ENCODE data around the gene CLEC2D.
A peak's percentile ranks its signal among the peaks of the same experiment; 100 is the strongest.
"Not testable (repeated sequence)": the region's sequence is repeated elsewhere in the genome, so short reads cannot be mapped to it uniquely, and the experiment has no call there.

Gene CLEC2D, protein sequence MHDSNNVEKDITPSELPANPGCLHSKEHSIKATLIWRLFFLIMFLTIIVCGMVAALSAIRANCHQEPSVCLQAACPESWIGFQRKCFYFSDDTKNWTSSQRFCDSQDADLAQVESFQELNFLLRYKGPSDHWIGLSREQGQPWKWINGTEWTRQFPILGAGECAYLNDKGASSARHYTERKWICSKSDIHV

DNA sequence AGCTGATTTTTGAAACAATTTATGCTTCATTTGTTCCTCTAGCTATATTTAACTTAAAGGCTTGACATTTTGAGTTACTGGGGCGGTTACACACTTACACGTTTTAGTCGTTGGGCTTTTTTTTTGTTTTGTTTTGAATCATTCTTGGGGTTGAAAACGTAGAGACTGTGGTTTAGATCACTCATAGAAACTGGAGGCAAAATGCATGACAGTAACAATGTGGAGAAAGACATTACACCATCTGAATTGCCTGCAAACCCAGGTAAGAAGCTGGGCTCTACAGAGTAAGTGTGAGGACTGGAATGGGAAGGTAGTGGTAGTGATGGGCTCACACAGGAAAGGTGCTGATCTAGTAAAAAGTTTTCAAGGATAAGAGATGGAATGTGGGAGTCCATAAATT is at the start of gene CLEC2D:
CLEC2D (plus strand) TSS at position 180 of the 400 bp plus-strand sequence; CDS start at position 202, 22 bp downstream.
- no peak for DNase-seq

DNA sequence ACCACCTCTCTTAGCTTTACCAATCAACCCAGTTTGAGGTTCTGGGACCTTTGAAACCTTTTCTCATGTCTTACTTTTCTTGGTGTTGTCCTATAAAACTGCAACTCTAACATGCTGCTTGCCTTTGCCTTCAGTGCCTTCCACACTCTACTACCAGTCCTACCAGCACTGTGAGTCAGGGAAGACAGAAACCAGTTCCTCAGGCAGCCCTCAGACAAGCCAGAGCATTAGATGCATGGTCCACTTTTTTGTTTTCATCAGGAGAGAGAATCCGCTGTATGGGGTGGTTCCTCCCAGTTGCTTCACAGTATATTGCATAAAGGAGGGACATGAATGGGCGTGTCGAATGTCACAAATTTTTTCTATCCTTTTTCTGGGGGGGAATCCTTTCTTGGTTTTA is 44.5 kb upstream of the CLEC2D start:
- DNase-seq: no peak

DNA sequence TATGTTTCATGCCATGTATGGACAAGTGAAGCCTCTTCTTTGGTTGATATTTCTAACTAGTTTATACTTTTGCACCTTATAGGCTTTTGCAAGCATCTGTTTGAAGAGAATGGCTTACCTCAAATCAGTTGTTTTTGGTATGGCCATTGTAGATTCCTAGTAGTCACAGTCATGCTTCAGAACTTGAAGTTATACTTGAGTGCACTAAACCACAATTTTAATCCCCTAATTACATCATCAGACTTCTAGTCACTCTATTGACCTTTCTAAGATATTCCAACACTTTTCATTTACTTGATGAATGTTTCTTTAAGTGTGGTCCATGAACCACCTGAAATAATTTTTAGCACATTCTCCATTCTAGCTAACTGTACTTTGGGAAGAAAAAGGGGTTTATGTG is 43.2 kb upstream of the CLEC2D start:
- DNase-seq: no peak

DNA sequence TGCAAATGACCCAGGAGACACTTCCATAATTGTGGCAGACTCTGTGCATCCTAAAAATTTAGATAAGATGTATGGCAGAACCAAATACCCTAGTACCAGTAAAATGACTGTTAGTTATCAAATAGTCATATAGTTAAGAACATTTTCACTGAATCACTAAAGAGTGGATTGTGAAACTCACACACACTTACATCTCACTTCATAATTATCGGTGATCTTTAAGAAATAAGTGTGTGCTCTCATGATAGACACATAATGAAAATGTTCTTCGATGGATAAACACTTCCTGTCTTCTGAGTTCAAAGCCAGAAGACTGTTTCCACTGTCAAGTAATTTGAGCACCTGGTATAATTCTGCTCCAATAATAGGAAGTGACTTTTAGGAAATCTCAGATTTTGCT is 42.7 kb upstream of the CLEC2D start:
- DNase-seq: no peak

DNA sequence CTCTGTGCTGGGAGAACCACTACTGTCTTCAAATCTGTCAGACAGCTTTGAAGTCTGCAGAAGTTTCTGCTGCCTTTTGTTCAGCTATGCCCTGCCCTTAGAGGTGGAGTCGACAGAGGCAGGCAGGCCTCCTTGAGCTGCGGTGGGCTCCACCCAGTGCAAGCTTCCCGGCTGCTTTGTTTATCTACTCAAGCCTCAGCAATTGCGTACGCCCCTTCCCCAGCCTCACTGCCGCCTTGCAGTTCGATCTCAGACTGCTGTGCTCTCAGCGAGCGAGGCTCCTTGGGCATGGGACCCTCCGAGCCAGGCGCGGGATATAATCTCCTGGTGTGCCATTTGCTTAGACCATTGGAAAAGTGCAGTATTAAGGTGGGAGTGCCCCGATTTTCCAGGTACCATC is 36.7 kb upstream of the CLEC2D start:
- DNase-seq: no peak

DNA sequence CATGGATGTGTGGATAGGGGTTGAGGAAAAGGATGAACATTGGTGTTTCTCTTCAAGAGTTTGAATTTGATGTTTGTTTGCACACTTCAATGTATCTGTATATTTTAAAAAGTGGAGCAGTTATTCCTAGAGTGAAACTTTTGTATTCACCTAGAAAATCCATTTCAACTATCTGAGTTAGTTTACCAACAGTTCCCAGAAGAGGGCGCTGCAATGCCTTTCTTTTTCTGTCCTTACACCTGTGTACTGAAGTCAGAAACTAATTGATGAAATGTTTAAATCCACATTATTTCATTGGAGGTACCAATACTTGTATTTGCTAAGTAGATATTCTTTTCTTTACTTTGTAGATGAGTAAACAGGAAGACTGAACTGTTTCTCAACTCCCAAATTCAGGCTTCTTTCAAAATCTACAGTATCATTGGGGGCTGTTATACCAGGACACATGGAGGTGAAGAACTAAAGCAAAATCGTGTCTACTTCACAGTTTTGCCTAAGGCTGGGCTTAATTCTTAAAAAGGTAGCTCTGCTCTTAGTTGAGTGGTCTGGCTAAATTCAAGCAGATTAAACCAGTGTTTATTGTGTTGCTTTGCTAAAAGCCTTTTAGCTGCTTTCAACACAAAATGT is 35.2 kb upstream of the CLEC2D start:
- DNase-seq: no peak

DNA sequence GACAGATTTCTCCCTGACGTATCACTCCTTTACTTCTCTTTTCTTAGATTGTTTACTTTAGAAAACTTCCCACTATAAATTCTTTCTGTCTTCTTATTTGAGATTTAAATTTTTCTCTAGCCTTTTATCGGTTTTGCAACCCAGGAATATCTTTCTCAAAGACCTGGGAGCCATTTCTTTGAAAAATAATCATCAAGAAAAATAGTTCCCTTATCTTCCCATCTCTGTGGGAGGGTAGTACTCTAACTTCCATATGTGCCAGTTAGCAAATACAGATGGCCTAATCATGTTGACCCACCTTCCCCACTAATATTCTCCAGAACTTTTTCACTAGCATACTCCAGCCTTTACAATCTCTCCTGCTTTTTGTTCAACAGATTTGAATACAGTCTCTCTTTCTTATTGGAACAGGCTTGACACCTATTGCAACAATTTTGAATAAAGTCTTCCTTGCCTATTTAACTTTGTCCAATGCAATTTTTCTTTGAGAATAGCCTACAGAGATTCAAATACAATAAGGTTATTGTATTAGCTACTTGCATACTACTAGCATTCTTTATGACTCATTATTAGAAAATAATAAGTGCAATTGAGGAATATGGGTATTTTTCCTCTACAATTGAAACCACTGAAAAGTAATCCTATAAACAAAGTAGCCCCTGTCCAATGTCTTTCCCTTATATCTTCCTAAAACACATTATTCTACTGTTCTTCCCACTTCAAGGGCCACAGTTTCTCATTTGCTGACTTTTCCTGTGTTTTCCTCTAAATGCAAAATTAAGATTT is 34.4 kb upstream of the CLEC2D start:
- DNase-seq: no peak

DNA sequence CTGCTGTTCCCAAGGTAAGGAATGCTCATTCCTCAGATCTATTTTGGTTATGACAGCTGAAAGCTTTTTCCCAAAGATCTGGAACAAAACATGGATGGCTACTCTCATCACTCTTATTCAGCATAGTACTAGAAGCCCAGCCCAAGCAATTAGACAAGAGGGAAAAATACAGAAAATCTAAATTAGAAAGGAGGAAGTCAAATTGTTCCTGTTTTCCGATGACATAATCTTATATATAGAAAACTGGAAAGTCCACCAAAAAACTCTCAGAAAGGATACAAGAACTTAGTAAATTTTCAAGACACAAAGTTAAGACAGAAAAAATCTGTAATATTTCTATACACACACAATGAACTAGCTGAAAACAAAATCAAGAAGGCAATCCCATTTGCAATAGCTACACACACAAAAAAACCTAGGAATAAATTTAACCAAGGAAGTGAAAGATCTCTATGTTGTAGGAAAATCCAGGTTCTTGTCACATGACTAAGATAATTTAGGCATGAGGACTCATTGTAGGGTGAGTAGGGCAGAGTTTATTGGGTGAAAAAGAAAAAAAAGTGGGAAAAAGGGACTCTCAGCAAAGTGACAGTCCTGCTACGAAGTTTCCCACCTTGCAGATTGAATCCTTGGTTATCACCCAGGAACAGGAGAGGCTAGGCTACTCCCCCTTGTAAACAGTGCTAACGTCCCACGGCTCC is 33.2 kb upstream of the CLEC2D start:
- DNase-seq: no peak

DNA sequence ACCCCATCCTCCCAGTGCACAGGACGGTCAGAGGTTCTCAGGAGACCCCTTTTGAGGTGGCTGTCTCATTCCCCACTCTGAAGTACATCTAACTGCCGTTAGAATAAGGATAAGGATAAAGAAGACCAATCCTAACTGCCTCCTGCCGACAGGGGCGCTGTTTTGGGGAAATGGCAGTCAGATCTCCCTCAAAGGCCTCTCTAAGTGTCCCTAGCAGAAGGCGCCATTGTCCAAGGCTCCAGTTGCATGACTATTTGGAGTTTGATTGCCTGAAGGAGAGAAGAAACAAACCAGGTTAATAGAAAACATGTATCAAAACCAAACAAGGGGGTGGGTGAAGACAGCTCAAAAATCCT is 32.7 kb upstream of the CLEC2D start:
- DNase-seq: no peak

DNA sequence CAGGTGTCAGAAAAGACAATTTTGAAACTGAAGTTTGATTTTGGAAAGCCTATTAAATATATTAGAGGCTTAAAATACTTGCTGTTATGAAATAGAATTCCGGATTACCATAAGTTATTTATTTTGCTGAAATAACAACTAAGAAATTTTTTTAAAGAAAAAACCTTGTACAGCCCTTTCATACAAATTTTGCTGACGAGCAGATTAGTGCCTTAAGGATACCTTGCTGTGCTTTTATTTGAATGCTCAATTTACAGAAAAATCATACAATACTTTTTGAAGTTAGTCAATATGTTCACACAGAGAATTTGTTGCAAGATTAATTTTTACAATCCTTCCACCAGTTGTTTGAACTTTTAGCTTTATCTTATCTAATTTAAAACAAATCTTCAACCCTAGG is 29.5 kb upstream of the CLEC2D start:
- DNase-seq: no peak

DNA sequence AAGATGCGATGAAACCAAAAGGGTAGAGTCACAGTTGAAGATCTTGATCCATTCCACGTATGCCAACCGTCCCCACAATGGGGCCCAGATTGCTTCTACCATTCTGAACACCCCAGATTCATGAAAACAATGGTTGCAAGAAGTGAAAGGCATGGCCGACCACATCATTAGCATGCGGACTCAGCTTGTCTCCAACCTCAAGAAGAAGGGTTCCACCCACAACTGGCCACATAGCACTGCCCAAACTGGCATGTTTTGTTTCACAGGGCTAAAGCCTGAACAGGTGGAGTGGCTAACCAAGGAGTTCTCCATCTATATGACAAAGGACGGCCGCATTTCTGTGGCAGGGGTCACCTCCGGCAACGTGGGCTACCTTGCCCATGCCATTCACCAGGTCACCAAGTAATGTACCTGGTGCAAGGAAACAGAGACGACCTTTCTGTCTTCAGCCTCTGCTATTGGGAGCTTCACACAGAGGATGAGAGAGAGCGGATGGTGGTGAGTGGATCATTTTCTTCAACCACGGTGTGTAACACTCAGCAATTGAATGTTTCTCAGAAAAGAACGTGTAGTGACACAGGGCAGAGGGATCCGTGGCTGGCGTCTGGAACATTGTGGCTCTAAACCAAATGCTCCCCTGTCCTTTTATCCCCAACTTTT is 26.8 kb upstream of the CLEC2D start:
- no peak for DNase-seq

DNA sequence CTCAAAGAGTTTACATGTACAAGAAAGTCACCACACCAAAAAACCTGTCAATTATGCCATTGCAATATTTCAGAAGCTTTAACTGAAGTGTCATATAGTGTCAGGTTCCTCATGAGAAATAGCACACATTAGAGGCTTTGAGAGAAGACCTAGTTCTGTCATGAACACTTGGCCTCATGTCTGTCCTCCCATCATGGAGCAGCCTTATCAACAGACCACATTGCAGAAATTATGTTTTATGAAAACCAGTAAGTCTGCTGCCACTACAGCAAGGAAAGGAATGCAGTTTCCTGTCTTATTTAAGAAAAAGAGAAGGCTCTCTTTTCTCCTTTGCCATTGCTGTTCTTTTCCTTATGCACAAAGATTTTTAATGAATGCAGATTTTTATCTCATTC is 26.2 kb upstream of the CLEC2D start:
- DNase-seq: no peak

DNA sequence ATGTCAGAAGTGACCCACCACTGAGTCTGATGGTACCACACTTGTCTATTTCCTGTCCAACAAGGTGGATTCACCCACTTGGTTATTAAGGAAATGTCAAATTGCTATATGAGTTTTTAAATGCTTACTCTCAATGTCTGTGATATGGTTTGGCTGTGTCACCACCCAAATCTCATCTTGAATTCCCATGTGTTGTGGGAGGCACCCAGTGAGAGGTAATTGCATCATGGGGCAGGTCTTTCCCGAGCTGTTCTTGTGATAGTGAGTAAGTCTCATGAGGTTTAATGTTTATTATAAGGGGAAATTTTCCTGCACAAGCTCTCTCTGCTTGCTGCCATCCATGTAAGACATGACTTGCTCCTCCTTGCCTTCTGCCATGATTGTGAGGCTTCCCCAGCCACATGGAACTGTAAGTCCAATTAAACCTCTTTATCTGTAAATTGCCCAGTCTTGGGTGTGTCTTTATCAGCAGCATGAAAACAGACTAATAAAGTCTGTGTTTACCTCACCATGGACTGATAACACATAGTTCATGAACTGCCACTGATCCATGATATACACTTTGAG is 24.4 kb upstream of the CLEC2D start:
- not testable (repeated sequence) for DNase-seq

DNA sequence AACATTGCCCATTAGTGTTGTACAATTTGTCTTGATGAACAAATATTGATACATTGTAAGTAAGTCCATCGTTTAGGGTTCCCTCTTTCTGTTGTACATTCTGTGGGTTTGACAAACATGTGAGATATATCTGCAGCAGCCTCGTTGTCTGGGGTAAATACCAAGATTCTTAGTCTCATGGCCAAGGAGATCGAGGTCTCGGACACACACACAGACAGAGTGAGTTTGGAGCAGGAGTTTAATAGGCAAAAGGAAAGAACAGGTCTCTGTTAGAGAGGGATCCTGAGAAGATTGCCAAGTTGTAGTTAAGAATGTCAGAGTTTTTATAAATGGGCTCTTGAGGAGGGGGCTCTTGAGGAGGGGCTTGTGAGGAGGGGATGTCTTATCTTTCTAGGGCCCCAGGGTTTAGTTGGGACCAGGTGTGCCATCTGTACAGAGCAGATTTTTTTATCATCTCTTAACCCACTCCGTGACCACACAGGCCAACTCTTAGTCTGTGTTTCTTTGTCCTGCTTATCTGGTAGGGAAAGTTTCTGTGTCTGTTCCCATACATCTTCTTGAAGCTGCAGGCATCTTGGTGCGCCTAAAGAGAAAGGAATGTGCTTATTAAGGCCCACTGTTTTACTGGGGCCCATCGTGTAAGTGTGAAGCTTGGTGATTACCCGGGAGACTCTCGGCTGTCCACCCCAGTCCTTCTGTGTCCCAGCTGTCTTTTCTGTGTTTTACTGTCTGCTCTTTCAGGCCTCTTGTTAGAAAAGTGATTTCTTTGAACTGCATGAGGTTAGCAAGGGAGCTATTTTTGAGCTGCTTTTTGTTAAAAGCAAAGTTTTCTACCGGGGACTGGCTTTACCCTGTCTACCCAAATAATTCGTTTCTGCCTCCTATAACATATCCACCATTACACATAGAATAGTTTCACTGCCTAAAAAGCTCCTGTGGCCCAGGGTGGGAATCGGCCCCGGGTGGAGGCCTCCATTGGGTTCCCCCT is 22.4 kb upstream of the CLEC2D start:
- DNase-seq: no peak

DNA sequence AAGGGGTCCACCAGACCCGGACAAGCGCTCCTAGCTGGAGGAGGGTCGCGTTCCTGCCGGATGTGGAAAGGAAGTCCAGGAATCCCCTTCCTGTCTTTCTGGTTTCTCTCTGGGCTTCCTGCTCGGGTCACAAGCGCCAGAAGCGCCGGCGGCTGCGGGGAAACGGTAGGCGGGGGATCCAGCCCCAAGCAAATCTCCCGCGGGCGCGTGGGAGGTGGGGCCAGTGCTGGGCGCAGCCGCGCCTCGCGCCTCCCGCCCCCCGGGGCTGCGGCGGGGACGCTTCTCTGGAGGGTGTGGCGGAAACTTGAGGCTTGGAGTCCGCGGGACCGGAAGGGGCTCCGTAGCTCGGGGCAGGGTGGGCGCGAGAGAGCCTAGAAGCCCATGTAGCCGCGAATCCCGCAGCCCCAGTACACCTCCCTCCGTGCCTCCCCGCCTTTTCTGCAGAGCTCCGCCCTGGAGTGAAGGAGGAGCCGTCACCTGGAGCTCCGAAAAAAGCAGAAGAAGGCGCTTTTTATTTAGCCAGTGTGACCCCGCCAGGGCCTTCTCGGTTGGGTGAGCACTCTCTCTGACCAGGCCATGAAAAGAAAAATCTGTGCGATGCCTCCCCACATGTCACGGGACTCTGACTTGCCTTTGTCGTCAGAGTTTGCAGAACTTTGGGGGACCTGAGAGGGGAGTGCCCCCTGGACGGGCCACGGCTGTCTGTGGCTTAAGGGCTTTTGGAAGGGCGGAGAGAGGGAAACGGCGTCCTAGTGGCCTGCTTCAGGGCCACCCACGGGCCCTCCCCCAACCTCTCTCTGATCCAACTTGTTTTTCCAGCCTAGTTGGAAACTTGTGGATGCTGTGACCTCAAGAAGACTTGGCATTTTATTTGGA is 21.4 kb upstream of the CLEC2D start:
- peak; percentile 70 for DNase-seq

DNA sequence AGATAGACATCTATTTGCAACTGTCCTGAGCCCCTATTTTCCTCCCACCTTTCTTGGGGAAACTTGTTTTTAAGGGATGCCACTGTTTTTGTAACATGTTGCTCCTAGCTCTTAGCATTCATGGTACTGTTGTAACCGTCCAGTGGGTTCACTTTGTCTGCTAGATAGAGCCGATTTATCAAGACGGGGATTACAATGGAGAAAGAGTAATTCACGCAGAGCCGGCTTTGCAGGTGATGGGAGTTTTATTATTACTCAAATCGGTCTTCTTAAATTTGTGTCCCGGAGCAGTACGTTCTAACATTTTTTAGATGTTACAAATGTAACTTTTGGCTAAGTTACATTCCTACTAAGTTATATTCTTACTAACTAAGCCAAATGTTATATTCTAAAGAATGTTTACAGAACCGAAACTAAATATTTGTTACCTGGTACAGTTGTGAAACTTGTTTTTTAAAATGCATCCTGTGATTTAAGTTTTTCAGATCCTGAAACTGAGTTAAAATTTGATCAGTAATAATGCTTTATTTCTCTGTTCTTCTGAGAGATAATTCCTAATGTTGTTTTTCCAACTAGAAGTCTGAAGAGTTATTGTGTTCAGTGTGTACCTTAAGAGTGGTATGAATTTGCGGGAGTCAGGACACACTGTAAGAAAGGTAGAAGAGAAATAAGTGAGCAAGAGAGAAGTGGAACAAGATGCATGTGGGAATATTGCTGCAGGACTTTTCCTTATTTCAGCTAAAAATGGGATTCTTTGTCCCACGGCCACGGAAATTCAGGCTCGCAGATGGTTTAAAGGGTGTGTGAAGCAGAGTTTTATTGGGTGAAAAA is 20.6 kb upstream of the CLEC2D start:
- DNase-seq: no peak

DNA sequence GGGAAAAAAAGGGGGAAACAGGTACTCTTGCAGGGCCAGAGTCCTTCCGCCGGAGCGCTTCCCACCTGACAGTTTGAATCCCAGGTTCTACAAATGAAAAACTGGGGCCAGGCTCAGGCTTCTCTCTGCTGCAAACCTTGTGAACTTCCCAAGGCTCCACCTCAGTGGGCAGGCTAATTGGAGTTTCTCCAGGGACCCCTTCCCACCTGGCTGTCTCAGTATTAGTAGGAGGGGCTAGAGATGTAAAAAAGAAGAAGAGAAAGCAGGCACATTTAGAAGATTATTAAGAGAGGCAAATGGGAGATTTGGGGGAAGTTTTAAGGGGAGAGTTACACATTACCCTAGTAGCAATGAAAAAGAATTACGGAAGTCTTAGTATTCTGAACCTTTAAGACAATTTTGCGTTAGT is 20.0 kb upstream of the CLEC2D start:
- peak; percentile 29 for DNase-seq

DNA sequence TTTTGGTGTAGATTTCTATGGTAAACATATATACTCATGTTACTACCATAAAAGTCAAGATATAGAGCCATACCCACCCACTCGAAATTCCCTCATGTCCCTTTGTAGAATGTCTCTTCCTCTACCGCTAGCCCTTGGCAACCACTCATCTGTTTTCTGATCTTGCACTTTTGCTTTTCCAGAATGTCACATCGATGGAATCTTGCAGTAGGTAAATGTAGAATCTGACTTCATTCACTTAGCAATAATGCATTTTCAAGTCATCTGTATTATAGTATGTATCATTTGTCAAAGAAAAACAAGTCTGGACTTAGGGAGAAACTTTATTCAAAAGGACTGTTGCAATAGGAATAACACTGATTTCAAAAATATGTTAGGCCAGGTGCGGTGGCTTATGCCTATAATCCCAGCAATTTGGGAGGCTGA is 19.3 kb upstream of the CLEC2D start:
- DNase-seq: no peak

DNA sequence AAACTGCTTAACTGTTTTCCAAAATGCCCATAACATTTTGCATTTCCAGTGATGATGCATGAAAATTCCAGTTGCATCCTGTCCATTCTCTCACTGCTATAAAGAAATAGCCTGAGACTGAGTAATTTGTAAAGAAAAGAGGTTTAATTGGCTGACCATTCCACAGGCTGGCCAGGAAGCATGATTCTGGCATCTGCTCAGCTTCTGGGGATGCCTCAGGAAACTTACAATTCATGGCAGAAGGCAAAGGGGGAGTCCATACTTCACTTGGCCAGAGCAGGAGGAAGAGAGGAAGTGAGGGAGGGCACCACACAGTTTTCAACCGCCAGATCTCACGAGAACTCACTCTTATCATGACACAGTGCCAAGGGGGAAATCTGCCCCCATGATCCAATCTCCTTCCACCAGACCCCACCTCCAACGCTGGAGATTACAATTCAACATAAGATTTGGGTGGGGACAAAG is 18.2 kb upstream of the CLEC2D start:
- no peak for DNase-seq
